GM23338 (cell line): ENCODE measurements around the gene GNAS. TPM values are rescaled to one million over a fixed set of nuclear protein-coding genes. Genes with fewer than 3 reads are reported as not detected.

Experiments used
- ATAC-seq: fragments of 200-7000 bp; cut with Tn5 transposase; 3 replicates; pipeline ENCODE4 v1.9.1; 2020
- DNase-seq: peaks from one replicate; pipeline ENCODE4 v3.0.0-alpha.2; 2015; ENCODE audit warnings: low spot score
- H2AFZ ChIP-seq: fragments of 200-600 bp; sonication (generic); 2 replicates; pipeline ENCODE4 v1.8.0; 2016; ENCODE audit warnings: antibody characterized with exemption, mild to moderate bottlenecking, moderate library complexity
- H3F3A ChIP-seq: fragments of 200-600 bp; sonication (generic); replicated peaks from 2 replicates; pipeline ENCODE4 v1.8.0; 2017; ENCODE audit warnings: antibody characterized with exemption, mixed run types, low read depth
- H3K27ac ChIP-seq: fragments of 200-600 bp; sonication (generic); 2 replicates; pipeline ENCODE4 v1.6.1; 2016; ENCODE audit warnings: low read depth
- H3K27me3 ChIP-seq: fragments of 200-600 bp; sonication (generic); 2 replicates; pipeline ENCODE4 v1.8.0; 2016; ENCODE audit warnings: mild to moderate bottlenecking, mixed run types, moderate library complexity; ENCODE audit not compliant: insufficient read depth
- H3K36me3 ChIP-seq: fragments of 200-600 bp; sonication (generic); 2 replicates; pipeline ENCODE4 v1.8.0; 2016; ENCODE audit warnings: mild to moderate bottlenecking; ENCODE audit not compliant: insufficient read depth
- H3K4me1 ChIP-seq: fragments of 200-600 bp; sonication (generic); 2 replicates; pipeline ENCODE4 v1.8.0; 2016; ENCODE audit warnings: mild to moderate bottlenecking, moderate library complexity; ENCODE audit not compliant: insufficient read depth
- H3K4me2 ChIP-seq: fragments of 200-600 bp; sonication (generic); 2 replicates; pipeline ENCODE4 v1.7.1; 2017; ENCODE audit warnings: mixed run types
- H3K4me3 ChIP-seq: fragments of 200-600 bp; sonication (generic); 2 replicates; pipeline ENCODE4 v1.6.1; 2016; ENCODE audit warnings: mixed run types
- H3K79me2 ChIP-seq: fragments of 200-600 bp; sonication (generic); replicated peaks from 2 replicates; pipeline ENCODE4 v1.8.0; 2017; ENCODE audit warnings: mild to moderate bottlenecking; ENCODE audit not compliant: insufficient read depth
- H3K9me2 ChIP-seq: fragments of 200-600 bp; sonication (generic); 2 replicates; pipeline ENCODE4 v1.8.0; 2017; ENCODE audit not compliant: insufficient read depth
- H4K20me1 ChIP-seq: fragments of 200-600 bp; sonication (generic); replicated peaks from 2 replicates; pipeline ENCODE4 v1.8.0; 2017; ENCODE audit warnings: mild to moderate bottlenecking; ENCODE audit not compliant: insufficient read depth
- H3K27ac Mint-ChIP-seq: 2 replicates; pipeline ENCODE4 v1.8.0; 2020; ENCODE audit warnings: inconsistent platforms, mild to moderate bottlenecking, moderate library complexity, mixed read lengths
- H3K27me3 Mint-ChIP-seq: 3 replicates; pipeline ENCODE4 v1.8.0; 2022; ENCODE audit warnings: low read depth, mild to moderate bottlenecking, moderate library complexity, mixed read lengths, inconsistent platforms; ENCODE audit not compliant: insufficient read depth, poor library complexity
- H3K36me3 Mint-ChIP-seq: 3 replicates; pipeline ENCODE4 v1.8.0; 2021; ENCODE audit warnings: low read depth, mild to moderate bottlenecking, inconsistent platforms, moderate library complexity, mixed read lengths
- H3K4me1 Mint-ChIP-seq: 3 replicates; pipeline ENCODE4 v1.8.0; 2020; ENCODE audit warnings: mild to moderate bottlenecking, inconsistent platforms, mixed read lengths
- H3K4me3 Mint-ChIP-seq: 3 replicates; pipeline ENCODE4 v1.8.0; 2021; ENCODE audit warnings: moderate library complexity, mild to moderate bottlenecking, inconsistent platforms, mixed read lengths
- H3K9me3 Mint-ChIP-seq: 3 replicates; pipeline ENCODE4 v1.8.0; 2020; ENCODE audit warnings: moderate library complexity, mild to moderate bottlenecking, inconsistent platforms, mixed read lengths
- CREB1 ChIP-seq: fragments of 250-450 bp; sonication (Bioruptor Pico); IDR thresholded peaks from 2 replicates; pipeline ENCODE4 v1.5.0; 2020; ENCODE audit warnings: low read depth, mild to moderate bottlenecking, moderate library complexity
- EZH2 ChIP-seq: fragments of 200-600 bp; sonication (generic); IDR thresholded peaks from one replicate; pipeline ENCODE4 v1.8.0; 2017; ENCODE audit warnings: antibody characterized with exemption, mild to moderate bottlenecking, low read depth; ENCODE audit not compliant: unreplicated experiment
- EZH2phosphoT487 ChIP-seq: fragments of 200-600 bp; sonication (generic); IDR thresholded peaks from one replicate; pipeline ENCODE4 v1.8.1; 2018; ENCODE audit warnings: antibody characterized with exemption; ENCODE audit not compliant: unreplicated experiment
- JUNB ChIP-seq: IDR thresholded peaks from one replicate; pipeline ENCODE4 v1.6.1; 2016; ENCODE audit warnings: antibody characterized with exemption; ENCODE audit not compliant: unreplicated experiment
- NANOG ChIP-seq: IDR thresholded peaks from 2 replicates; pipeline ENCODE4 v1.6.1; 2016; ENCODE audit warnings: antibody characterized with exemption, borderline replicate concordance
- POLR2AphosphoS5 ChIP-seq: IDR thresholded peaks from 2 replicates; pipeline ENCODE4 v1.6.1; 2016; ENCODE audit warnings: antibody characterized with exemption, low read depth
- REST ChIP-seq: IDR thresholded peaks from one replicate; pipeline ENCODE4 v1.6.1; 2018; ENCODE audit warnings: antibody characterized with exemption; ENCODE audit not compliant: unreplicated experiment
- STAT1 ChIP-seq: IDR thresholded peaks from one replicate; pipeline ENCODE4 v1.6.1; 2016; ENCODE audit warnings: antibody characterized with exemption; ENCODE audit not compliant: unreplicated experiment
- ZNF114 ChIP-seq: fragments of 250-450 bp; sonication (Bioruptor Pico); IDR thresholded peaks from 2 replicates; pipeline ENCODE4 v1.5.0; 2020; ENCODE audit warnings: mild to moderate bottlenecking, moderate library complexity
- ZNF331 ChIP-seq: fragments of 250-450 bp; sonication (Bioruptor Pico); IDR thresholded peaks from 2 replicates; pipeline ENCODE4 v1.5.0; 2020; ENCODE audit warnings: low read depth, mild to moderate bottlenecking, moderate library complexity
- ZNF462 ChIP-seq: fragments of 250-450 bp; sonication (Bioruptor Pico); IDR thresholded peaks from 2 replicates; pipeline ENCODE4 v1.5.0; 2020; ENCODE audit warnings: mild to moderate bottlenecking, moderate library complexity
- polyA plus RNA-seq: library from polyadenylated mRNA; unstranded; fragments of >200 nt; fragmentation: Nextera tagmentation; extraction: Ambion mirVana; gene quantifications from 2 replicates; pipeline ENCODE4 v1.2.1, GENCODE V29; 2016
- total RNA-seq: library from RNA; depleted of rRNA; stranded (reverse); fragments of >200 nt; shearing (Covaris generic); gene quantifications from 2 replicates; pipeline ENCODE4 v1.2.3, GENCODE V29; 2014
- TF ChIP-seq, protein P1 (sequence below), 2 experiments: fragments of 200-600 bp in 1 of 2; sonication (generic) in 1 of 2; conservative IDR thresholded peaks; 2 replicates each; pipeline versions ENCODE4 v1.5.1 to v1.6.1; 2016 to 2017; ENCODE audit warnings: antibody characterized with exemption in 2 of 2, low read depth in 2 of 2, mild to moderate bottlenecking in 2 of 2, moderate library complexity in 1 of 2
- TF ChIP-seq, protein P2 (sequence below): IDR thresholded peaks from 2 replicates; pipeline ENCODE4 v1.6.1; 2016; ENCODE audit warnings: antibody characterized with exemption

GNAS gene
- total and polyA plus RNA-seq, 2 experiments from 2014 or later: 917 to 1,042 TPM

GRCh38 chr20:58942549-58942948, 90.0 kb downstream of the GNAS start:
- DNase-seq (no peak), ATAC-seq (no peak)
- Histone ChIP-seq H3K9me2 (no peaks in the 10 kb centered on the region), H3K4me1 (no peaks in the 10 kb centered on the region; the same call in 1 of the 2 replicates), H3F3A (no peaks in the 10 kb centered on the region), H3K4me3 (no peak overlapping the region), H3K27ac (no peak overlapping the region), H3K27me3 (no peaks in the 10 kb centered on the region), H2AFZ (no peak overlapping the region), H3K79me2 (no peaks in the 10 kb centered on the region), H4K20me1 (no peaks in the 10 kb centered on the region), H3K4me2 (no peak overlapping the region), H3K36me3 (no peaks in the 10 kb centered on the region)
- Mint-ChIP-seq H3K4me3 (no peak overlapping the region), H3K4me1 (0 out of 3 replicates have a peak, but pooled peaks cover 3% of the 10 kb centered on the region), H3K27me3 (peaks cover 5% of the 10 kb centered on the region), H3K9me3 (no peaks in the 10 kb centered on the region), H3K27ac (no peak overlapping the region), H3K36me3 (no peaks in the 10 kb centered on the region)
- TF ChIP-seq STAT1 (no peak), ZNF462 (CRISPR knock-in tag) (no peak), NANOG (no peak), EZH2phosphoT487 (no peak), EZH2 (no peak), CREB1 (CRISPR knock-in tag) (no peak), REST (no peak), ZNF331 (CRISPR knock-in tag) (no peak), JUNB (no peak), POLR2AphosphoS5 (no peak), ZNF114 (no peak)
- TF ChIP-seq, protein P1, sequence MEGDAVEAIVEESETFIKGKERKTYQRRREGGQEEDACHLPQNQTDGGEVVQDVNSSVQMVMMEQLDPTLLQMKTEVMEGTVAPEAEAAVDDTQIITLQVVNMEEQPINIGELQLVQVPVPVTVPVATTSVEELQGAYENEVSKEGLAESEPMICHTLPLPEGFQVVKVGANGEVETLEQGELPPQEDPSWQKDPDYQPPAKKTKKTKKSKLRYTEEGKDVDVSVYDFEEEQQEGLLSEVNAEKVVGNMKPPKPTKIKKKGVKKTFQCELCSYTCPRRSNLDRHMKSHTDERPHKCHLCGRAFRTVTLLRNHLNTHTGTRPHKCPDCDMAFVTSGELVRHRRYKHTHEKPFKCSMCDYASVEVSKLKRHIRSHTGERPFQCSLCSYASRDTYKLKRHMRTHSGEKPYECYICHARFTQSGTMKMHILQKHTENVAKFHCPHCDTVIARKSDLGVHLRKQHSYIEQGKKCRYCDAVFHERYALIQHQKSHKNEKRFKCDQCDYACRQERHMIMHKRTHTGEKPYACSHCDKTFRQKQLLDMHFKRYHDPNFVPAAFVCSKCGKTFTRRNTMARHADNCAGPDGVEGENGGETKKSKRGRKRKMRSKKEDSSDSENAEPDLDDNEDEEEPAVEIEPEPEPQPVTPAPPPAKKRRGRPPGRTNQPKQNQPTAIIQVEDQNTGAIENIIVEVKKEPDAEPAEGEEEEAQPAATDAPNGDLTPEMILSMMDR (conservative IDR thresholded peaks at IDR 0.05; ENCODE audit: low read depth in 2 of 2): no peak
- TF ChIP-seq, protein P2, sequence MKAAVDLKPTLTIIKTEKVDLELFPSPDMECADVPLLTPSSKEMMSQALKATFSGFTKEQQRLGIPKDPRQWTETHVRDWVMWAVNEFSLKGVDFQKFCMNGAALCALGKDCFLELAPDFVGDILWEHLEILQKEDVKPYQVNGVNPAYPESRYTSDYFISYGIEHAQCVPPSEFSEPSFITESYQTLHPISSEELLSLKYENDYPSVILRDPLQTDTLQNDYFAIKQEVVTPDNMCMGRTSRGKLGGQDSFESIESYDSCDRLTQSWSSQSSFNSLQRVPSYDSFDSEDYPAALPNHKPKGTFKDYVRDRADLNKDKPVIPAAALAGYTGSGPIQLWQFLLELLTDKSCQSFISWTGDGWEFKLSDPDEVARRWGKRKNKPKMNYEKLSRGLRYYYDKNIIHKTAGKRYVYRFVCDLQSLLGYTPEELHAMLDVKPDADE: no peak
